Midbrain (tissue), 1 donor: ENCODE results near the gene CDH22.

ENCODE experiments used
- DNase-seq: peaks from one replicate; lab custom pipeline; 2025; lab: John Stamatoyannopoulos, UW

Gene CDH22

DNA sequence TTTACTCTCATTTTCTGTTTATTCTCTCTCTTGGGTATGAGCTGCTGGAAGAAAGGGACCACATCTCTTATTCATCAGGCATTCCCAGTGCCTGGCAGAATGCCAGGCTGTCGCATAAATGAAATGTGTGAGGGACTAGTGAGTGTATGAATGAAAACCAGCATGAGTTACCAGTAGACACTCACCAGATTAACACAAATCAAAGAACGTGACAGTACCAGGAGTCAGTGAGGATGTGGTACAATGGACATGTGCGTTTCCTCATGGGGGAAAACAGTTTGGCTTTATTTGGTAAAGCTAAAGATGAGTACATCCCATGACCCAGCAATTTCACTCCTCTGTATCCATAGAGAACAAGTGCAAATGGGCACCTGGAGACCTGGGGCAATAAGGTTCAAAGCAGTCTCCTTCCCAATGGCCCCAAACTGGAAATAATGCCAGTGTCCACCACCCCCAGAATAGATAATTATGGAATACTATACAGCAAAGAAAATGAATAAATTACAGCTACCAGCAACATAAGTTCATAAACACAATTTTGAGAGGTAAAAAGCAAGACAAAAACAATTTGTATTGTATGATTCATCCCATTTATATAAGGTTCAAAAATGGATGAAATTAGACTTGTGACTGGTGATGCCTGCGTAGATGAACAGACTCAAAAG, 93.3 kb downstream of the CDH22 start:
- DNase-seq = no peak

- no peak for DNase-seq
These were observed 94.1 kb downstream of the CDH22 start for GRCh38 chr20:46213946-46214823.

- DNase-seq = no peak
These were observed 95.4 kb downstream of the CDH22 start for GRCh38 chr20:46212876-46213275.

DNA sequence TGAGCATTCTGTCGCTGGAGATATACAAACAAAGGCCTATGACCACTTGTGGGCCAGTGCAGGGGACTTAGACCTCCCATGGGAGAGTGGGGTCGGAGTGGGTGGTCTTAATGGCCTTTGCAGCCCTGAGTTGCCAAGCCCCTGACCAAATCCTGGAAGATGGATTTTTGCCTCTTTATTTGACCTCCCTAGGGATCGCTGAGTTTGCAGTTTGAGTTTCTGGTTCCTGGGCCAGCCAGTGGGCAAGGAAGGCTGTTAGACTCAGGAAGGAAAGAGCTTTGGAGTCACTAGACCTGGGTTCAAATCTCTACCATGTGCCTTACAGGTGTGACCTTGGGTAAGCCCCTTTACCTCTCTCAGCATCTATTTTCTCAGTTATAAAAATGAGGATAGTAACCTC, 96.0 kb downstream of the CDH22 start:
- DNase-seq = no peak

GRCh38 chr20:46211331-46211722, 97.0 kb downstream of the CDH22 start:
- DNase-seq = no peak

DNA sequence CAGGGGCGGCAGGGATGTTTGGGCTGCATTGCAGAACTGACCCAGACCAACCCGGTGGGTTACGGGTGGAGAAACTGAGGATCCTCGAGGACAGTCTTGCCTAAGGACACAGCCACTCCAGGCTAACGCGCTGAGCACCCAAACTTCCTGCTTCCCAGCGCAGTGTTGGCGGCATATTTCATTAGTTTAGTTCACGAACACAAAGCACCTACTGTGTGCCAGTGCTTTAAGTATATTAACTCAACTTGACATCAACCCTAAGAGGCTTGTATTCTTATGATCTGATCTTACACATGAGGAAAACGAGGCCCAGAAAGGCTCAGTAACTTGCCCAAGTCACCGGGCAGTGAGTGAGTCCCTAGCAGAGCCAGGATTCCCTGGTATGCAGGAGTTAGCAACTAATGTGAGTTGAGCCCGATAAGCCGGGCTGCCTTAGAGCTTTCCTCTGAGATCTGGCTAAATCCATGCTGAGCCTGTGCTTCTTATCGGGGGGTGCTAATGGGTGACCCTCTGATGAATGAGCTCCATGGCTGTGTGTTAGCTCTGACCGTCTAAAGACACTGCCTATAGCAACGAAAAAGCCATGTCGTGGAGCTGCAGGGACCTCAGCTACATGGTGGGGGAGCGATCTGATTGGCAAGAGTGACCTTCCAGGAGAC, 97.5 kb downstream of the CDH22 start:
- no peak for DNase-seq

GRCh38 chr20:46209930-46210671, 98.2 kb downstream of the CDH22 start:
- DNase-seq = no peak

GRCh38 chr20:46207793-46208192, 100.5 kb downstream of the CDH22 start:
- DNase-seq = no peak

DNA sequence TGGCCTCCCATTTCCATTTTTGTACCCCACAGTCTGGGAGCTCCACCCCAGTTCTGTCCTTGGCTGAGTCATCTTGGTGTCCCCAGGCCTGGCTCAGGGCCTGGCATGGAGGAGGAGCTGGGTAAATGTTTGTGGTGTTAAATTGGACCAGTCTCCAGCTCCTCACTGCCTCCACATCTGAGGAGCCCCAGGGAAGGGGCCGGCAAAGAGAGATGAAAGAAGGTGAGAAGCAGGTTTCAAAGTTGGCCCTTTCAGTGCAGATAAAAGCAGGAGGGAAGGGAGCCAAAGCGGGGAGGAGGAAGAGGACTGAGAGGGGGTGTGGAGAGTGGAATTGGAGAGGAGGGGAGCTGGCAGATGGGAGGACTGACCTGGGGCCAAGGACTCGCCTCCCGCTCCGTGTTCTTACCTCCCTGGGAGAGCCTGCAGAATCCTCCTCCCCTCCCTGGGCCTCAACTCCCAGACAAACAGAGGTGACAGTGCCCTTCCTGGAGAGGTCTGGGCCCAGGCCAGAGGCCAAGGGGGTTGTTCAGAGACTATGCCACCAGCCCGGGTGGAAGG, 101.2 kb downstream of the CDH22 start:
- no peak for DNase-seq

- DNase-seq = peak; percentile 17
These were observed 102.3 kb downstream of the CDH22 start for GRCh38 chr20:46206025-46206424.

GRCh38 chr20:46205349-46205748, 102.9 kb downstream of the CDH22 start:
- no peak for DNase-seq

GRCh38 chr20:46204594-46205186, 103.6 kb downstream of the CDH22 start:
- DNase-seq = no peak

GRCh38 chr20:46203510-46203837, 104.8 kb downstream of the CDH22 start:
- DNase-seq = no peak

DNA sequence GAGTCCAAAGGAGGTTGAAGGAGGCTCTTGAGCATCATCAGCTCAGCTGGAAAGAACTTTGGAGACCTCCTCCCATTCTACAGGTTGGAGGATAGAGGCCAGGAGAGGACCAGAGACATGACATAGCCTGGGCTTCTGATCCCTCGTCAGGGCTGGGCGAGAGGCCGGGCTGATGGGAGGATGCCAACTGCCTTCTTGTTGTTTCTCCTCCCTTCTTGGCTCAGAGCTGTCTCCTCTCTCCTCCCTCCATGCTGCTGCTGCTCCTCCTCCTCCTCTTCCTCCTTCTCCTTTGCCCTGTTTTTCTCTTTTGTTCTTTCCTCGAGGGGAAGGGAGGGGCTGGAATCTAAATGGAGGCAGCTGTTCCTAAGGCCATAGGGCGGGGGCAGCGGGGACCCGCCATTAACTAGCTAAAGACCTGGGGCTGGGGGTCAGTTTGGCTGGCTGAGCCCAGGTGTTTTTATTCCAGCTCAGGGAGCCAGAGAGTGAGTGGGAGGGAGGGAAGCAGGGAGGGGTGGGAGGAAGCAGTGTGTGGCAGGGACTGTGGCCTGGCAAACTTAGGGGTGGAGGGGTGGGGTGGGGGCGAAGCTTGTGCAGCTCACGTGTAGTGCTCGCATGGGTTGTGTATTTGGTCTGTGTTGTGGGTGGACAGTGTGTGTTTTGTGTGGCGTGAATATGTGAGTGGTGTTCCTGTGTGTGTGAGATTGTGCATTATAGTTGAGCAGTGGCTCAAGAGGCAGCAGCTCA, 105.4 kb downstream of the CDH22 start:
- DNase-seq = no peak

GRCh38 chr20:46200582-46201570, 107.4 kb downstream of the CDH22 start:
- DNase-seq = peak; percentile 56

DNA sequence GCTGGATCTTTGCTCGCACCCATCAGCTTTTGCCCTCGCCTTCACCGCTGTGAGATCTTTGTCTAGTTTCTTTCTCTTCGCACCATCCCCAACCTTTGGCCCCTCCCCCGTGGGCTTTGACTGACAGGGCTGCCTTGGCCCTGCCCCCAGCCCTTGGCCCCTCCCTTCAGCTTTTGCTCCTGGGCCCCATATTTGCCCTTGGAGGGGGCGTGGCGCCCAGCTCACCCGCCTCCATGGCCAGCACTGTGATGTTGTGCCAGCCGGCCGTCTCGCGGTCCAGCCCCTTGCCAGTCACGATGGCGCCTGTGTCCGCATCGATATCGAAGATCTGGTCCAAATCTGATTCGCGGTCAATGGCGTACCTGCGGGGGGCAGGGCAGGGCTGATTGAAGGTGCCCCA, 109.1 kb downstream of the CDH22 start:
- DNase-seq = no peak

- no peak for DNase-seq
These were observed 111.3 kb downstream of the CDH22 start for GRCh38 chr20:46196990-46197389.

- DNase-seq = no peak
These were observed 112.8 kb downstream of the CDH22 start for GRCh38 chr20:46195264-46196036.

GRCh38 chr20:46194409-46194808, 113.9 kb downstream of the CDH22 start:
- no peak for DNase-seq
